GM19468 (cell line): ENCODE data around the gene GAS2L1.

Experiments
- ATAC-seq: cut with Tn5 transposase; IDR thresholded peaks from one replicate; pipeline ENCODE4 v1.9.1; 2021; ENCODE audit warnings: mild to moderate bottlenecking, moderate library complexity, moderate number of reproducible peaks; ENCODE audit not compliant: unreplicated experiment; ENCODE audit errors: extremely low read depth

Gene GAS2L1

DNA sequence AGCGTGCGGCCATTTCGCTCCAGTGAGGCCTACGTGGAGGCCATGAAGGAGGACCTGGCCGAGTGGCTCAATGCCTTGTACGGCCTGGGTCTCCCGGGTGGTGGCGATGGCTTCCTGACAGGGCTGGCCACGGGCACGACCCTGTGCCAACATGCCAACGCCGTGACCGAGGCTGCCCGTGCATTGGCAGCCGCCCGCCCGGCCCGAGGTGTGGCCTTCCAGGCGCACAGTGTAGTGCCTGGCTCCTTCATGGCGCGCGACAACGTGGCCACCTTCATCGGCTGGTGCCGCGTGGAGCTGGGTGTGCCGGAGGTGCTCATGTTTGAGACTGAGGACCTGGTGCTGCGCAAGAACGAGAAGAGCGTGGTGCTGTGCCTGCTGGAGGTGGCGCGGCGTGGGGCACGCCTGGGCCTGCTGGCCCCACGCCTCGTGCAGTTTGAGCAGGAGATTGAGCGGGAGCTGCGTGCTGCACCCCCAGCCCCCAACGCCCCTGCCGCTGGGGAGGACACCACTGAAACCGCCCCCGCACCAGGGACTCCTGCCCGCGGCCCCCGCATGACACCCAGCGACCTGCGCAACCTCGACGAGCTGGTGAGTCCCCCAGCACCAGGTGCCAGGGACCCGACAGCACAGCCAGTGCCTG lies 1.8 kb downstream of the GAS2L1 start:
- ATAC-seq: no peak

- ATAC-seq: no peak
Measured at GRCh38 chr22:29308791-29309262, 2.4 kb downstream of the GAS2L1 start.

DNA sequence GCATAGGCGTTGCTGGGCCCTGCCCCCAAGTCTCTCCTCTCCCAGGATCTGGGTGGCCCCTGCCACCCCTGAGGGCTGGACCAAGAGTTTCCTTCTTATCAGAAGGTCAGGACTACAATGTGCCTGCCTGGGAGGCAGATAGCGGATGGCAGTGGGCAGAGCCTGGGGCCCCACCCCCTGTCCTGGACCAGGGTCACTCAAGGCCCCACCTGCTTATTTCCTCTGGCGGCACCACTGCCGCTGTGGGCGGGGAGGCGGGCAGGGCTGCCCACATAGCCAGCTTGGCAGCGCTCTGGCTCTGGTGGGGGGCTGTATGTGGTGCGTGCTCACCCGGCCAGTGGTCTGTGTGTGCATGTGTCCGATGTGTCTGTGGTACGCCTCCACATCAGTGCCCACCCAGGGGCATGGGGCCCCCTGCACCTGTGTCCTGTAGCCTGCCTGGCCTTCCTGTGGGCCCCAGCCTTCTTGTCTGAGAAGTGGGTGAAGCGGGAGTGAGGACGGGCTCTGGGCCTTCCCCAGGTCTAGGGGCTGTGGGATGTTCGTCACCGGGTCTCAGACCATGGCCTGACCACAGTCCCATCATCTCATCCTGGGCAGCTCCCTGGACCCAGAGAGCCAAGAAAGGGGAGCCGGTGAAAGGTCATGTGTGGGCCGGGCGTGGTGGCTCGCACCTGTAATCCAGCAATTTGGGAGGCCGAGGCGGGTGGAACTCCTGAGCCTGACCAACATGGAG lies 3.0 kb downstream of the GAS2L1 start:
- ATAC-seq: no peak

DNA sequence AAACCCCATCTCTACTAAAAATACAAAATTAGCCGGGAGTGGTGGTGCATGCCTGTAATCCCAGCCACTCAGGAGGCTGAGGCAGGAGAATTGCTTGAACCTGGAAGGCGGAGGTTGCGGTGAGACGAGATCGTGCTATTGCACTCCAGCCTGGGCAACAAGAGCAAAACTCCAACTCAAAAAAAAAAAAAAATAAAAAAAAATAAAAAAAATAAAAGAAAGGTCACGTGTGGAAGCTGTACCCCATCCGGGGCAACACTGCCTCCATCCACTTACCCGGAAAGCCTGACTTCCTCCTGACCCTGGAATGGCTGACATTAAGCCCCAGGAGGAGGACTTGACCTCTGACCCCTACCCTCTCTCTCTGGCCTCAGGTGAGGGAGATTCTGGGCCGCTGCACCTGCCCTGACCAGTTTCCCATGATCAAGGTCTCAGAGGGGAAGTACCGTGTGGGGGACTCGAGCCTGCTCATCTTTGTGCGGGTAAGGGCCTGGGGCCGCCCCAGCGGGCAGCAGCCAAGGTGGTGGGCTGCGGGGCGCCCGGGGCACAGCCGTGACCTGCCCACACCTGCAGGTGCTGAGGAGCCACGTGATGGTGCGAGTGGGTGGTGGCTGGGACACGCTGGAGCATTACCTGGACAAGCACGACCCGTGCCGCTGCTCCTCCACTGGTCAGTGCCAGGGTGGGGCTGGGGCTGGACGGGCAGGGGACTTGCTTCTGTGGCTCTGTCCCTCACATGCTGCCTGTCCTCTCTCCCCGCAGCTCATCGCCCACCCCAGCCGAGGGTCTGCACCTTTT lies 3.8 kb downstream of the GAS2L1 start:
- ATAC-seq: no peak

GRCh38 chr22:29310863-29311339 lies 4.5 kb downstream of the GAS2L1 start:
- no peak for ATAC-seq

DNA sequence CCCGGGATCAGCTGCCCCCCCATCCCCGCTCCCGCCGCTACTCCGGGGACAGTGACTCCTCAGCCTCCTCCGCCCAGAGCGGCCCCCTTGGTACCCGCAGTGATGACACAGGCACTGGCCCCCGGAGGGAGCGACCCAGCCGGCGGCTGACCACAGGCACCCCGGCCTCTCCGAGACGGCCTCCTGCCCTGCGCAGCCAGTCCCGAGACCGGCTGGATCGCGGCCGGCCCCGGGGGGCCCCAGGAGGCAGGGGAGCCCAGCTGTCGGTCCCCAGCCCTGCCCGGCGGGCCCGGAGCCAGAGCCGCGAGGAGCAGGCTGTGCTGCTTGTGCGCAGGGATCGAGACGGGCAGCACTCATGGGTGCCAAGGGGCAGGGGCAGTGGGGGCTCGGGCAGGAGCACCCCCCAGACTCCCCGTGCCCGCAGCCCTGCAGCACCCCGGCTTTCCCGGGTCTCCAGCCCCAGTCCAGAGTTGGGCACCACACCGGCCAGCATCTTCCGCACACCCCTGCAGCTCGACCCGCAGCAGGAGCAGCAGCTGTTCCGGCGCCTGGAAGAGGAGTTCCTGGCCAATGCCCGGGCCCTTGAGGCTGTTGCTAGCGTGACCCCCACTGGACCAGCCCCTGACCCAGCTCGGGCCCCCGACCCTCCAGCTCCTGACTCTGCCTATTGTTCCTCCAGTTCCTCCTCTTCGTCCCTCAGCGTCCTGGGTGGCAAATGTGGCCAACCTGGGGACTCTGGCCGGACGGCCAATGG lies 5.2 kb downstream of the GAS2L1 start:
- ATAC-seq: no peak

- ATAC-seq: no peak
Measured at GRCh38 chr22:29312218-29313125, 6.0 kb downstream of the GAS2L1 start.

DNA sequence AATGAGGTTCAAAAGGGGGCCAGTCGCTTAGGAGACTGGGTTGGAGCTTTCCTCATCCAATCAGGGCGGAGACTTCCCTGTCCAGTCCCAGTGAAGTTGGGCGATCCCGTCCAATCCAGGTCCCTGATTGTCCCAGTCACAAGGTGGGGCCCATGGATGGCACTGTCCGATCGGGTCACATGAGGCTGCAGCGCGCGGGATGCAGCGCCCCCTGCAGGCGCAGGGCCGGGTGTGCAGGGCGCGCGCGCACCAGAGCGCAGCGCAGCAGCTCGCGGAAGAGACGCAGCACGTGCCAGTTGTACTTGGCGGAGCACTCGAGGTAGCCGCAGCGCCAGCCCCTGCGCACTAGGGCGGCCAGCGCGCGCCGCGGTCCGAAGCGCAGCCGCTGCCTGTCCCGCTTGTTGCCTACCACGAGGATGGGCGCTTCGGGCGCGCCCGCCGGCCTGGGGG lies 6.7 kb downstream of the GAS2L1 start:
- no peak for ATAC-seq

DNA sequence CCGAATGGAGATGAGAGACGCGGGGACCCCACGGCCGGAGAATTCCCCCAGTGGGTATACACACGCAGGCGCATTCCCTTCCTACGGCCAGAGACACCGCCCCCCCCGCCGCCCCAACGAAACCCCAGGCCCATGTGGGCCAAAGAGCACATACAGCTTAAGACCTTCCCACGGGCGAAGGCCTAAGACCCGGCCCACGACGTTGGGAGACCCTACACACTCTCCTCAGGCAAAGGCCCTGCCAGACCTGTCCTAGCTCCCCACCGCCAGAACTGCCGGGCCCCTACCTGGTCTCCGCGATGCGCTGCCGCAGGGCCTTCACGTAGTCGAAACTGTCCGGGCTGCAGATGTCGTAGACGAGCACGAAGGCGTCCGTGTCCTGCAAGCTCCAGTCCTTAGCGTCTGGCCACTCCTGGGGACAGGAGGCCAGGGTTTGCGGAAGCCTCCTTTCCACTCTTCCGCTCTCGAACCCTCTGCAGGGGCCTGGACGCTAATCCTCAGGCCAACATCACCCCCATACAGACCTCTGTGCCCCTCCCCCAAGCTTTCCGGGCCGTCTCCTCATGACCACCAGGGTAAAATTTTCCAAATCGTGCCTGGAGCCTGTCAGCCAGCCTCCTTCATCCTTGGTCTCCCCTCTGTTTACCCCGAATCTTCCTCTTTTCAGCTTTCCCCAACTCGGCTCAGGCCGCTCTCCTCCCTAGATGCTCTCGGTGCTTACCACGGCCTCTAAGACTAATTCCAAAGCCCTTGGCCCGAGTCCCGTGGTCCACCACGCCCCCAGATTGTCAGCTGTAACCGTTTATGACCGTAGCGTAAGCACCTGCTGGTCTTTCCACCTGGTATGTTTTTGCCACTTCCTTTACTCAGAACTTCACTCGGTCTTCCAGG lies 7.4 kb downstream of the GAS2L1 start:
- no peak for ATAC-seq

DNA sequence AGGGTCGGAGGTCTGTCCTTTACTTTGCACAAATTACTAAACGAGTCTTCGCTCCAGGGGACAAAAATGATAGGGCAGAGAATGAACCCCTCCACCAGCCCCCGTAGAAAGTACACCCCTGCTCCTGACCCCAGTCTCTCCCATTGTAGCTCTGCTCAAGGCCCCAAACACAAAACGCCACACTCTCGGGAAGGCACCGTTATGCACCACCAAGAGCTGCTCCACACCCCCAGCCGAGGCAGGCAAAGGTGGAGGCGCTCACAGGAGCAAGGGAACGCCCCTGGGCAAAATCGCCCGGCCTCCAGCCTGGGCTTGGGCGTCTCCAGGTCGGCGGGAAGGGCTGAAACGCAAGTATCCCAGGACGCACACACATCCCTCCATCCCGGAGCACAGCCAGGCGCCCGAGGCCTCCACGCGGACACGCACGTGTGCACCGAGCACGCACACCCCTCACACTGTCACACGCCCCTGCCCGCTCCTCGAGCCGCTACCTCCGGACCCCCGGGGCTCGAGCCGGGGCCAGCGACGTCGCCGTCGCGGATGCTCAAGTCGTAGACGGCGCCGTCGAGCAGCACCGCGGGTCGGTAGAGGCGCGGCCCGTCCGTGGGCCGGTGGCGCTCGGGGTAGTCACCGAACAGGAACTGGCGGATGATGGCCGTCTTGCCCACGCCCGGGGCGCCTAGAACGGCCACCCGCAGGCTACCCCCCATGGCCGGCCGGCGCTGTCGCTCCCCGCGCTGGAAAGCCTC lies 8.3 kb downstream of the GAS2L1 start:
- ATAC-seq: no peak

DNA sequence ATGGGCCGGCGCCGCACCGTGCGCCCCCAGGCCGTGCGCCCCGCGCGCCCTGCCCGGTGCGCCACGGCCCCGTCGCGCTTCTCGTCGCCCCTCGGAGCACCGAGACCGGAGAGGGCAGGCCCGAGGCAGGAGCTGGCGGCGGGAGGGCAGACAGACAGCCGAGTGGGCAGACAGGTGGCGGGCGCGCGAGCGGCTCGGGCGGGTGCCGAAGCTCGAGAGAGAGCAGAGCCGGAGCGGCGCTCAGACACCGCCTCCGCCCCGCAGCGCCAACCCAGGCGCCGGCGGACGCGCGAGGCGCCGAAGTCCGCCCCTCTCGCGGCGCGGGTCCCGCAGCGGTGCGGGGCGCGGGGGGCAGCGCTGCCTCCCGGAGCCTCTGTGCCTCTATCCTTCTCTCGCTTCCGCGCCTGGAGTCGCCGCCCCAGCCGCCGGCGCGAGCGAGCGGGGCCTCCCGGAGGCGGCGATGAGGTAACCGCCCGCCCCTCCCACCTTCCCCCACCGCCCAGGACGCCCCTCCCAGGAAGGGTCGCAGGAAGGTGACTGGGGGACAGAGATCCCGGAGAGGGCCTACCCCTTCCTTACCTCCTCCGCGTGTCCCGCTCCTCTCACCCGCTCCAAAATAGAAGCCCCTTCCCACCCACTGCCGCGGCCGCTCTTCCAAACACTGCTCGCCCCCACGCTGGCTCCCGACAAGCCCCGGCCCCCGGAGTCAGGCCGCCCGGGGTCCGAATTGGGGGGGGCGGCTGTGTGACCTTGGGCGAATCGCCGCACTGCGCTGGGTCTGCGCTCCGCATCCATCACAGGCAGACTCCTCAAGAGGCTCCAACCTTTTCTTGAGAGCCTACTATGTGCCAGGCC lies 9.1 kb downstream of the GAS2L1 start, which contains the start of gene RASL10A:
Gene RASL10A (minus strand): TSS at position 412 of the 855 bp plus-strand sequence. CDS start 451 bp downstream, outside the sequence.
- no peak for ATAC-seq

DNA sequence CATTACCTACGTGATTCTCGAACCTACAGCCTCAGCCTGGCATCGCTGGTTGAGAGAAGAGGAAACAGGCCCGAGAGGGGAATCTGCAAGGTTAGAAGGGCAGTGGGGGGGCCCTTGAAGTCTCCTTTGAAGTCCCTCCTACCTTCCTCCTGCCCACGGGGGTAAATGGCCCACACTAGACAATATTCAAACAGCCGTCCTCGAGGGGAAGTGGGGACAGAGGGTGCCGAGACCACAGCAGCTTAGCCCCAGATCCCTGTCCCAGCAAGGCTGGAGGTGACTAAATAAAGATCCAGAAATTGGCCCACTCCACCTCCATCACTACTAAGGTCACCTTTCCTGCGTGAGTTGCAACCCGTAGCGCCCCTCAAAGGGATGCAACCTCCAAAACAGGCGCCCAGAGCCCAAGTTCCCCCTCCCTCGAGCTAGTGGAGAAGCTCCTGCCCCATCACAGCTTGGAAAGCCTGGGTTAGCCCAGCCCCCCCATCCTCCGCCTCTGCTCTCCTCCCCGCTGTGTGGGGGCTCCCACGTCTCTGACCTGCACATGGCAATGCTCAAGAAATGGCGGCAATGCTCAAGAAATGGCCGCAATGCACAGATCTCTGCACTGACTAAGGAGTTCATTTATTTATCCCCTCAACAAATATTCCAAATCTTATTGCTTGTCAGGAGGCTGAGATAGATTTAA lies 9.8 kb downstream of the GAS2L1 start:
- ATAC-seq: no peak

- no peak for ATAC-seq
Measured at GRCh38 chr22:29317827-29318454, 11.5 kb downstream of the GAS2L1 start.

DNA sequence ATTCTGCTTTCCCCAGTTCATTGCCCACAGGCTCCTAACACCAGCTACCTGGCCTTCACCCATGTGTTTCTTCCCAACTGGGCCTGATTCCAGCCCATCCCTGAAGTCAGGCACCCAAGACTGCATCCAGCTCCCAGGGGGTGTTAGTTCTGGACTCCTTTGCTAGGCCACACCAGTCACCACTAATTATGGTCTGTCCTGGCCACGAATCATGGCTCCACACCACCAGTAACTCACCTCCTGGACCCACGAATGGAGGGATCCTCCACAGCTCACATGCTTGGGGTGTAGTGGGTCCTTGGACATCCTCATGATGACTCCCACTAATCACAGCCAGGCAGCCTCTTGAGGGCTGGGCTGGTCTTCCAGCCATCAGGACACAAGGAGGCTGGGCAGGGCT lies 12.6 kb downstream of the GAS2L1 start:
- no peak for ATAC-seq

GRCh38 chr22:29320546-29320945 lies 14.1 kb downstream of the GAS2L1 start:
- no peak for ATAC-seq
